Measurements from ENCODE around the gene NFASC.

DNA sequence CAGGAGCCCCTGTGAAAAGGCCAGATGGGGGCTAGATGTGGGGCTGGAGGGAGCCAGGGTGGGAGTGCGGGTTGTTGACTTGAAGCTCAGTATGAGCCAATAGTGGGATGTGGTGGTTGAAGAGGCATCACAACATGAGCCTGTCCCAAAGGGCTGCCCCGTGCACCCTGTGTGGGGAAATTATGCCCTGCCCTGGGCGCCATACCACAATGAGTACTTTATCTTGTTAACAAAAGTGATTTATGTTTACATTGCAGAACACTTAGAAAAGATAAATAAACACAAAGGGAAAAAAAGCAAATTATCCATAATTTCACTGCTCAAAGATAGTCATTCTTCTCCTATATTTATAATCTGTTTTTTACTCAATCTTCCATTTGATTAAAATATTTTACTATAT lies 1.6 kb upstream of the NFASC start:
- TF ChIP-seq, protein P1, sequence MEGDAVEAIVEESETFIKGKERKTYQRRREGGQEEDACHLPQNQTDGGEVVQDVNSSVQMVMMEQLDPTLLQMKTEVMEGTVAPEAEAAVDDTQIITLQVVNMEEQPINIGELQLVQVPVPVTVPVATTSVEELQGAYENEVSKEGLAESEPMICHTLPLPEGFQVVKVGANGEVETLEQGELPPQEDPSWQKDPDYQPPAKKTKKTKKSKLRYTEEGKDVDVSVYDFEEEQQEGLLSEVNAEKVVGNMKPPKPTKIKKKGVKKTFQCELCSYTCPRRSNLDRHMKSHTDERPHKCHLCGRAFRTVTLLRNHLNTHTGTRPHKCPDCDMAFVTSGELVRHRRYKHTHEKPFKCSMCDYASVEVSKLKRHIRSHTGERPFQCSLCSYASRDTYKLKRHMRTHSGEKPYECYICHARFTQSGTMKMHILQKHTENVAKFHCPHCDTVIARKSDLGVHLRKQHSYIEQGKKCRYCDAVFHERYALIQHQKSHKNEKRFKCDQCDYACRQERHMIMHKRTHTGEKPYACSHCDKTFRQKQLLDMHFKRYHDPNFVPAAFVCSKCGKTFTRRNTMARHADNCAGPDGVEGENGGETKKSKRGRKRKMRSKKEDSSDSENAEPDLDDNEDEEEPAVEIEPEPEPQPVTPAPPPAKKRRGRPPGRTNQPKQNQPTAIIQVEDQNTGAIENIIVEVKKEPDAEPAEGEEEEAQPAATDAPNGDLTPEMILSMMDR (IDR thresholded peaks at IDR 0.05), result no peak
- TF ChIP-seq POLR2A (IDR thresholded peaks at IDR 0.05), result no peak
